Left ventricle myocardium inferior (tissue), 1 donor: Measurements from ENCODE around the gene CDC14A. TPM values are rescaled to one million over a fixed set of nuclear protein-coding genes. Genes with fewer than 3 reads are reported as not detected.

ENCODE experiments used
- DNase-seq: peaks from one replicate; pipeline ENCODE4 v3.0.0-alpha.2; 2020
- H3K27ac ChIP-seq: fragments of 200-600 bp; replicated peaks from 2 replicates; pipeline ENCODE4 v1.8.0; 2021
- H3K27me3 ChIP-seq: fragments of 200-600 bp; 2 replicates; pipeline ENCODE4 v1.8.0; 2021; ENCODE audit warnings: low read depth
- H3K36me3 ChIP-seq: fragments of 200-600 bp; 2 replicates; pipeline ENCODE4 v1.8.0; 2021
- H3K4me1 ChIP-seq: fragments of 200-600 bp; 2 replicates; pipeline ENCODE4 v1.8.0; 2021
- H3K4me3 ChIP-seq: fragments of 200-600 bp; 2 replicates; pipeline ENCODE4 v1.8.0; 2021; ENCODE audit warnings: mild to moderate bottlenecking, moderate library complexity
- H3K9me3 ChIP-seq: fragments of 200-600 bp; replicated peaks from 2 replicates; pipeline ENCODE4 v1.8.0; 2021
- intact Hi-C: fragments of 100-400 bp; cut with micrococcal nuclease; formaldehyde crosslinking; loops from one replicate; pipeline ENCODE4 v1.11.0; 2022
- total RNA-seq: library from RNA; stranded (reverse); fragmentation: NEBNext Ultra II Directional; extraction: Animal tissue kit (Norgen Biotek cat#: 25700); gene quantifications from one replicate; pipeline ENCODE4 v1.2.1, GENCODE V29; 2021
- TF ChIP-seq, protein P1 (sequence below): fragments of 200-600 bp; IDR thresholded peaks from 2 replicates; pipeline ENCODE4 v1.8.0; 2021; ENCODE audit warnings: antibody characterized with exemption, mild to moderate bottlenecking, borderline replicate concordance
- donor health status: DM: no; HTN: yes; CAD: no; lungs with severe emphysema.

Gene CDC14A
- total RNA-seq, 1 donor from 2014 or later, result 2.4 TPM

DNA sequence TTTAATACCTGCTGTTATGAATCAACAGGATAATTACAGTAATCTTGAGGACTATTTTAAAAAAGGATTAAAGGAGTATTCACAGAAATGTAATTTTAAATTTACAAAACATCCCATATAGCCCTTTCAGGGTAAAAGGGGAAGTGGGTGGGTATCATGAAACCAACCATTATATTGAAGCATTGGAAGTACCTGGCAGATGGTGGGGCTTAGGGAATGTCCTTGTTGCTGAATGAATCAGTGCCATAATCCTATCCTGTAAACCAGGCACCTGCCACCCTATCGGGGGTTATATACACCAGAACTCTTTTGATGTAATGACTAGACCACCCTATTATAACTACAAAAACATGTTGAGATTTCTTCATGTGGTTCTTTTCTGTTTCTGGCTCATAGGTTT is 30.4 kb downstream of the CDC14A start:
- TF ChIP-seq, protein P1, sequence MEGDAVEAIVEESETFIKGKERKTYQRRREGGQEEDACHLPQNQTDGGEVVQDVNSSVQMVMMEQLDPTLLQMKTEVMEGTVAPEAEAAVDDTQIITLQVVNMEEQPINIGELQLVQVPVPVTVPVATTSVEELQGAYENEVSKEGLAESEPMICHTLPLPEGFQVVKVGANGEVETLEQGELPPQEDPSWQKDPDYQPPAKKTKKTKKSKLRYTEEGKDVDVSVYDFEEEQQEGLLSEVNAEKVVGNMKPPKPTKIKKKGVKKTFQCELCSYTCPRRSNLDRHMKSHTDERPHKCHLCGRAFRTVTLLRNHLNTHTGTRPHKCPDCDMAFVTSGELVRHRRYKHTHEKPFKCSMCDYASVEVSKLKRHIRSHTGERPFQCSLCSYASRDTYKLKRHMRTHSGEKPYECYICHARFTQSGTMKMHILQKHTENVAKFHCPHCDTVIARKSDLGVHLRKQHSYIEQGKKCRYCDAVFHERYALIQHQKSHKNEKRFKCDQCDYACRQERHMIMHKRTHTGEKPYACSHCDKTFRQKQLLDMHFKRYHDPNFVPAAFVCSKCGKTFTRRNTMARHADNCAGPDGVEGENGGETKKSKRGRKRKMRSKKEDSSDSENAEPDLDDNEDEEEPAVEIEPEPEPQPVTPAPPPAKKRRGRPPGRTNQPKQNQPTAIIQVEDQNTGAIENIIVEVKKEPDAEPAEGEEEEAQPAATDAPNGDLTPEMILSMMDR, result no peak
- Histone ChIP-seq H3K9me3 (no peaks in the 10 kb centered on the region), H3K27me3 (no peaks in the 10 kb centered on the region), H3K4me3 (no peak overlapping the region), H3K36me3 (peaks cover 6% of the 10 kb centered on the region), H3K4me1 (peaks cover 27% of the 10 kb centered on the region), H3K27ac (no peak overlapping the region)
- intact Hi-C loops, result no loop called here
- DNase-seq, result no peak

DNA sequence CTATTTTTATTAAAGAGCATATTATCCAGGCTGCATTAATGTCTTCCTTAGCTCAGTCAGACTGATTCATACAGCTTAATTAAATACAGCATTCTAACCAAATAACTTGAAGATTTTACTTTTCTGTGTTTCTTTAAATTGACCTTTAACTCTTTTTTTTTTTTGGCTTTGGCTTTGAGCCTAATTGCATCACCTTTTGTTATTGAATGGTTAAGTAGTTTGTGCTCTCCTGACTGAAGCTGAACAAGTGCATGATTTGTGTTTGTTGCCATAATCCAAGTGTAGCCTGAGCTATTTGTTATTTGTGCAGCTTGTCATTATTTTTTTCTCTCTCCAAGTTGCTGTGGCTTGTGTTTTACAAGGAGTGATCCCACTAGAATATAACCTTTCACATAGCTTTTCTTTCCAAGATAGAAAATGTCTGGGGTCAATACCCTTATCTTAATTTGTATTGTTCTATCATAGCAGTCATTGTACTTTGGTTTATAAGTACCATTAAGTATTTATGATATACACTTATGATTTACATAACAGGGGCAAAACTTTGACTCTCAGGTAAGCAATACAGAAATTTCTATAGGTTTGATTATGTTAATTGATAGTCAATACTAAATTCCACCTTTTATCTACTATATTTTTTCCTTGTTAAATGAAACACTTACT is 31.6 kb downstream of the CDC14A start:
- peaks cover 6% of the 10 kb centered on the region for H3K36me3 ChIP-seq
- no peak overlapping the region for H3K4me3 ChIP-seq
- intact Hi-C loops, result no loop called here
- no peaks in the 10 kb centered on the region for H3K27me3 ChIP-seq
- H3K4me1 ChIP-seq, result peaks cover 37% of the 10 kb centered on the region
- no peak overlapping the region for H3K27ac ChIP-seq
- TF ChIP-seq, protein P1, result no peak
- DNase-seq, result no peak
- H3K9me3 ChIP-seq, result no peaks in the 10 kb centered on the region

DNA sequence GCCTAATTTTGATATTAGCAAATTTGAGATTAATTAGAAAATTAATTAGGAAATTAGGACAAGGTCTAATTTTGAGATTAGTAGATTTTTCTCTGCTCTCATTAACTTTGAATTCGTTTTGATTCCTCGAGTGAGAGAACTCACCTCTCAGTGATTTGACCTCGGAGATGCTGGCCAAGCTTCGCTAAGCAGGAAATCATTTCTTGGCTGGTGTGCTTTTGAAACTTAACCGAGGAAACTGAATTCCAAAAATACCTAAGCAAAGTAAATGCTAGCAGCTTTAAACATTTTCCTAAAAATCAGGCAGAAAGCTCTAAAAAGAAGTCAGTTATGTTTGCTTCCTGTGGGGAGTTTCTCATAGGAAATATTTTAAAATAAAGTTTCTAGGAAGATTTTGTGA is 34.9 kb downstream of the CDC14A start:
- Histone ChIP-seq H3K4me1 (peaks cover 37% of the 10 kb centered on the region), H3K27ac (peak overlapping the region; percentile 69), H3K9me3 (no peaks in the 10 kb centered on the region), H3K27me3 (no peaks in the 10 kb centered on the region), H3K4me3 (peak overlapping the region; percentile 29), H3K36me3 (no peaks in the 10 kb centered on the region)
- intact Hi-C loops, result no loop called here
- no peak for DNase-seq
- TF ChIP-seq, protein P1, result no peak

DNA sequence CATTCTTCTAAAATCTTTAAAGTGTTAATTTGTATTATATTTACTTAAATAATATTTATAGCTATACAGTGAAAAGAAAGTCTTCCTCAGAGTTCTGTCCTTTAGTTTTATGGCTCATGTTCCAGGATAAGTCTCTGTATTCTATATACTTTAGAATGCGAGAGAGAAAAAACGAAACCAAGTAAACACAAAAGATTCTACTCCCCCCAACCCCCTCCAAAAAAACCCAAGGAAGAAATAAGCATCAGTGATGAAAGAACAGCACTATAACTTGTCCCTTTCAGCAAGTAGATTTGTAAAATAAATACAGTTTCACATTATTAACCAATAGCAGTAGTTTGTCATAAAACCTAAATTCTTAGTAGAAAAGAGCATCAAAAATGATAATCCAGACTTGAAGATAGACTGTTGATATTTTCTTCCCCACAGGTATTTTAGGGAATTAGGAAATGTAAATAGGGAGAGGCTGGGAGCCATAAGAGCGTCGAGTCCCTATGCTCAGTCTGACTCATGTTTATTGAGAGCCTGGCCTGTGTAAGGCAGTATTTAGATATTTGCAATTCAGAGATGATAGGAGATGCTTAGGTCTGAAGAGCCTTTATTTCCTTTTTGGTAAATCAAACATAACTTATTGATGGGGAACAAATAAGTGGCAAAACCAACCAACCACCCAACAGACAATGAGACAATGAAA is 35.5 kb downstream of the CDC14A start:
- TF ChIP-seq, protein P1, result no peak
- H3K4me3 ChIP-seq, result peak overlapping the region; percentile 29
- H3K27me3 ChIP-seq, result no peaks in the 10 kb centered on the region
- H3K4me1 ChIP-seq, result peaks cover 40% of the 10 kb centered on the region
- H3K9me3 ChIP-seq, result no peaks in the 10 kb centered on the region
- DNase-seq, result no peak
- intact Hi-C loops, result no loop called here
- H3K36me3 ChIP-seq, result no peaks in the 10 kb centered on the region
- H3K27ac ChIP-seq, result peak overlapping the region; percentile 69

DNA sequence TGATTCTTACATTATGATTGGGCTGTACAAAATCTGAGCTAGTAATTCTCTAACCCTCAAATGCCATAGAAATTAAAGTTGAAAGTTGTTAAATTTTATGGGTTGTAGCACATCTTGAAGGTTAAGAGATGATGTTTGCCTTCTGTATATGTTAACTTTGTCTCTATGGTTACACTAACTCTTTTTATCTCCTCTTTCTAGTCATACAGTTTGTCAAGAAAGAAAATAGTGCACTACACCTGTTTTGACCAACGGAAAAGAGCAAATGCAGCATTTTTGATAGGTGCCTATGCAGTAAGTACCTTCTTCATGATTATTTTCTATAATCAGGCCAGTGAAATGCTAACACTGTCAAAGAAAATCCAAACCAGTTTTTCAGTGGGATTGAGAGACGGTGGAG is 38.2 kb downstream of the CDC14A start:
- Histone ChIP-seq H3K27ac (no peak overlapping the region), H3K36me3 (no peaks in the 10 kb centered on the region), H3K27me3 (no peaks in the 10 kb centered on the region), H3K9me3 (no peaks in the 10 kb centered on the region), H3K4me3 (no peak overlapping the region), H3K4me1 (peaks cover 37% of the 10 kb centered on the region)
- no peak for DNase-seq
- intact Hi-C loops, result no loop called here
- TF ChIP-seq, protein P1, result no peak
